Bone marrow (tissue), 2 donors: ENCODE measurements around the gene GALNT10.
"Not testable (repeated sequence)": the region's sequence is repeated elsewhere in the genome, so short reads cannot be mapped to it uniquely, and the experiment has no call there.

ENCODE experiments used
- DNase-seq, 2 donors: peaks; one replicate each; lab custom pipeline; 2025; lab: John Stamatoyannopoulos, UW

The GALNT10 gene, protein sequence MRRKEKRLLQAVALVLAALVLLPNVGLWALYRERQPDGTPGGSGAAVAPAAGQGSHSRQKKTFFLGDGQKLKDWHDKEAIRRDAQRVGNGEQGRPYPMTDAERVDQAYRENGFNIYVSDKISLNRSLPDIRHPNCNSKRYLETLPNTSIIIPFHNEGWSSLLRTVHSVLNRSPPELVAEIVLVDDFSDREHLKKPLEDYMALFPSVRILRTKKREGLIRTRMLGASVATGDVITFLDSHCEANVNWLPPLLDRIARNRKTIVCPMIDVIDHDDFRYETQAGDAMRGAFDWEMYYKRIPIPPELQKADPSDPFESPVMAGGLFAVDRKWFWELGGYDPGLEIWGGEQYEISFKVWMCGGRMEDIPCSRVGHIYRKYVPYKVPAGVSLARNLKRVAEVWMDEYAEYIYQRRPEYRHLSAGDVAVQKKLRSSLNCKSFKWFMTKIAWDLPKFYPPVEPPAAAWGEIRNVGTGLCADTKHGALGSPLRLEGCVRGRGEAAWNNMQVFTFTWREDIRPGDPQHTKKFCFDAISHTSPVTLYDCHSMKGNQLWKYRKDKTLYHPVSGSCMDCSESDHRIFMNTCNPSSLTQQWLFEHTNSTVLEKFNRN

GRCh38 chr5:154190595-154191304, at the start of gene GALNT10:
Gene GALNT10 (plus strand): TSS chr5:154190733. CDS start chr5:154190867, 134 bp downstream.
- DNase-seq, result peak in 1 of 2 donors; percentile 19

- no peak for DNase-seq
Measured at GRCh38 chr5:154141745-154142221, 48.8 kb upstream of the GALNT10 start.

DNA sequence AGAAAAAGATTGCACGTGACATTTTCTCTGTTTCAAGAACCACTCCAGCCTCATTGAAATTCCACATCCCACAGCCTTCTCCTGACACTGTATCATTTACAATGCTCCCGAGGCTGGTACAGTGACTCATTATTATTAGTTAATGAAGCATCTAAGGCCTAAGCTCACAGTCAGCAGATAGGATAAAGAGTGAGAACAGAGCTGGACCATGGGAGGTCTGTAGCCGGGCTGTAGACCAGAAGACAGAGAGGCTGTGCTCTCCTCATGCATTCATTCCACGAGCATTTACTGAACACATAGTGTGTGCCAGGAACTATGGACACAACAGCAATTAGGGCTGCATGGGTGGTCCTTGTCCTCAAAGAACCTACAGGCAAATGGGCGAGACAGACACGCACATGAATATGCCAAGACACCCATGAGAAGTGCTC, 47.3 kb upstream of the GALNT10 start:
- no peak for DNase-seq

DNA sequence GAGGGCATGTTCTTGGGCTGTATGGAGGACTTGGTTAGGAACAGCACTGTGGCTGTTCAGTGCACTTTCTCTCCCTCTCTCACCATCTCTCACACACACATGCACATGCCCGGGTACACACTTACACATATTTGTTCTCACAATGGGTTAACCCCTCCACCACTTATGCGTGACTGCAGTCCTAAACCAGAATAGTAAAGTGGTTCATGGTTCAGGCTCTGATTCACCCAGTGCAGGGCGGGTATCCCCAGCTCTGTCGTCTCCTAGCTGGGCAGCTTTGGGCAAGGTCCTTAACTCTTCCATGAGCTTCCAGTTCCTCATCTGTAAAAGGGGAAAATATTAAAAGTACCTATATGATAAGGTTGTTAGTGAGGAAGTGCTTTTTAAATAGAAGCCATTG, 45.3 kb upstream of the GALNT10 start:
- DNase-seq, result no peak

DNA sequence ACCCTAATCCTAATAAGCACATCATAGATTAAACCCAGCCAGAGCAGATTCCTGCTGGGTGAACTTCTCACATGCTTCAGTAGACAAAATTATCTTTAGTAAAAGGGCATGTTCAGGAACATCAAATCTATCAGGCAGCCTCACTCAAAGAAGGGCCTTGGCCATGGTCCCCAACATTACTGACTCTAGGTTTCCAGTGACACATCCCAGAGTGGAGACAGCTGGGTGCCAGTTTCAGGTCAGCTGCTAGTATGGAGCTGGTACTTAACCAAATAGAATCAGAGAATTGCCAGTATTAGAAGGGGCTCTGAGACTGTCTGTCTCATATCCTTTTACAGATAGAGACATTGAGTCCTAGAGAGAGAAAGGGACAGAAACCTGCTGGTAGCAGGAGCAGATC, 44.1 kb upstream of the GALNT10 start:
- DNase-seq, result no peak

GRCh38 chr5:154147666-154148065, 42.9 kb upstream of the GALNT10 start:
- DNase-seq, result no peak

- not testable (repeated sequence) for DNase-seq
Measured at GRCh38 chr5:154150471-154150870, 40.1 kb upstream of the GALNT10 start.

DNA sequence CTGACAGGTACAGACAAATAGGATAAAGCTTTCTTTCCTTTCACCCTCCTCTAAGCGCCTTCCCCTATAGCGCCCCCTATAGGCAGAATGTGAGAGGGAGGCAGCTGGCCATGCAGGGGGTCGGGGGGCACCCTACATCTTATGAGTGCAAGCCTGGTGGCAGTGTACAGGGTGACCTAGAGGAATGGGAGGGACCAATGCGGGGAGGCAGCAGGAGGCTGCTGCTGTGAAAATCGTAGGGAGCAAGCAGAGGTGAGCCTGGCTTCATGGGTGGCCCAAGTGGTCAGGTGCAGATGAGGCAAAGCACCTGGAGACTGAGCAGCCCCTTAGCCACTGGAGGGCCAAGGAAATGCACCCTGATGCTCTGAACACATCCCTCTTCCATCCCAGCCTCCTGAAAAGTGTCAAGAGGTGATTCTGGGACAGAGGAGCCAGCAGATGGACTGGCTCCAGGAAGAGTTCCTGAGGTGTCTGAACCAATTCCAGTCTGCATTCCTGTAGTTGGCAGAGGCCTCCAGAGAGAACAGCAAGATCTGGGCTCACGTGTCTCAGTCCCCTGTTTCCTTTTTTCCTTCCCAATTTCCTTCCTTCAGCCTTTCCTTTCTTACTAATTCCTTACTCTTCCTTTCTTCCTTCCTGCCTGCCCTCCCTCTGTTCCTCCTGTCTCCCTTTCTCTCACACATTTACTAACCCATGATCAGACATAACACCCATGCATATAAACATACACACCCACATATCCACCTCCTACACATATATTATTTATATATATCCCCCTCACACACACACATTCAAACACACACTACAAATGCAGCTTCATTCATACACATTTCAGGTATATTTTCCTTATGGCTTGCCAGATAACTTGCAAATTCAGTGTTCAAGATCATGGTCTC, 32.8 kb upstream of the GALNT10 start:
- no peak for DNase-seq

GRCh38 chr5:154158379-154158737, 32.2 kb upstream of the GALNT10 start:
- DNase-seq, result no peak

- DNase-seq, result no peak
Measured at GRCh38 chr5:154159343-154159742, 31.2 kb upstream of the GALNT10 start.

DNA sequence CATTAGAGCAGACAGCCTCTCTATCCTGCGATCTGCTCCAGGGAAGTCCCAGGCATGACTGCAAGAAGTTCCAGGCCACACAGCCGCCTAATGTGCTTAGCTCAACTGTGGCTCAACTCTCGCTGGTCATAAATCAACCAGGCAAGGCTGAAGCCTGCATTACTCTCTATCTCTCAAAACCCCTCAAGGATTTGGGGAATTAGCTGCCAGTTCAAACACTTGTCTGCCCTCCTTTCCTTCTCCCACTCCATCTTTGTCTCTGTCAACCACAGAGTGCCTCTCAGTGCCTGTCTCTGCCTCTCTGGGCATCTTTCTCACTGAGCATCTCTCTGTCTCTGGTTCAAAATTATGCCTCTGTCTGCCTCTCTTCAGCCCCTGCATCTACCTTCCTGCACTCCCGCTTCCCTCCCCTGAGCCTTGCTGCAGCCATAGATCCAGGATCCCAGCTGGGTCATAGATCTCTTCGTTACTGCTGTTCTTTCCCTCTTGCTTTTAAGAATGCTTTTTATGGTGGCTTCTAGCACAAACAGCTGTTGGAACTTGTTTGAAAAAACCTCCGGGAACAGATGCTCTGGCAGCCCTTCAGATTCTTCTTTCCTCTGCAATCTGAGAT, 27.9 kb upstream of the GALNT10 start:
- DNase-seq, result no peak

DNA sequence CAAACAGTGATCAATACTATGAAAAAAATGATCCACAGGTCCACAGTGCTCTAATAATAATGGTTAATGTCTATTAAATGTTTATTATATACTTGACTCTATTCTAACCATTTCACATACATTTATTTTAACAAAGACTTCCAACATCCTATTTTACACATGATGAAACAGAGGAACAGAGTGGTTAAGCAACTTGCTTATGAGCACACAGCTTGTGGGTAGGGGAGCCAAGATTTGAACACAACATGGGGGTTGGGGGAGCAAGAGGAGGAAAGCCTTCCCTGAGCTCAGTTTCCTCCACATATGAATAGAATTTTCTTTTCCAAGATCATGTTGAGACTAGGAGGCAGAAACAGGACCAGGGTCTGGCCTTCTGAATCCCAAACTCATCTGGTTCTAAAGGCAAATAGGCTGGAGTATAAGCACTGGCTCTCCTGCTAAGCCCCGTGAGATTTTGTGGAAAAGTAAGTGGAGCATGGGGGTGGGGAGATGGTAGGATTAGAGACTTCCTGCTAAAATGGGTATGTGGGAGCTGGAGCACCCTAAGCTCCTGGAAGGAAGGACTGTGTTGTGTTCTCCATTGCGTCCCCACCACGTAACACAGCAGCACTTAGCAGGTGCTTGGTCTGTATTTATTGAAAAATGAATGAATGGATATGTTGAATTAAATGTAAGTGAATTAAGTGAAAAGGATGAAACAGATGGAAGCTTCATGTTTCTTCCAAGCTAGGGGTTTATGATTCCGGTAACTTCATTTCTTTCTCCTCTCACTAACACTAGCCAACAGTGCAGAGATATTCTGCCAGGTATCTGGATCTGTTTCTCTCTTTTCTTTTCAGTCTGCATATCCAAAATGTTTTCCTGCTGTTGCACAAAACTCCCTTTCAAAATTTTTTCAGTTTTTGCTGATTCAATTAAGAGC, 26.9 kb upstream of the GALNT10 start:
- DNase-seq, result no peak

- no peak for DNase-seq
Measured at GRCh38 chr5:154164249-154164581, 26.3 kb upstream of the GALNT10 start.

- DNase-seq, result no peak
Measured at GRCh38 chr5:154165886-154166285, 24.6 kb upstream of the GALNT10 start.

GRCh38 chr5:154166901-154167791, 23.4 kb upstream of the GALNT10 start:
- DNase-seq, result no peak

- no peak for DNase-seq
Measured at GRCh38 chr5:154168395-154168794, 22.1 kb upstream of the GALNT10 start.

DNA sequence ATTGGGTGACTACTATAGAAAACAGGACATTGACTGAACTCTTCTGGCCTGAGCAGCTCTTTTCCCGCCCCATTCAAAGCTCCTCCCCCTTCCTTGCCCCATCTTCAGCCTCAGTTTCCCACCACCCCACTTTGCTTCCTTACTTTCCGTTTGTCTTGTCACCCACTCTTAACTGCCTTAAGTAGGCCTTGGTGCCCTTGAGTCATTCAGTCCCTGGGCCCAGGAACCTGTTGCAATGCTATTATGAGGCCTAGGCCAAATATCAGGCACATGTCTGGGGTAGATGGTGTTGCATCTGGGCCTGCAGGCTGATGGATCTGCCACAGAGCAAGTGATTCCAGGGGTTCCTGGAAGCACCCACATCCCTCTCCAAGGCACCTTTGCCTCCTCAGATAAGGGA, 17.7 kb upstream of the GALNT10 start:
- no peak for DNase-seq

DNA sequence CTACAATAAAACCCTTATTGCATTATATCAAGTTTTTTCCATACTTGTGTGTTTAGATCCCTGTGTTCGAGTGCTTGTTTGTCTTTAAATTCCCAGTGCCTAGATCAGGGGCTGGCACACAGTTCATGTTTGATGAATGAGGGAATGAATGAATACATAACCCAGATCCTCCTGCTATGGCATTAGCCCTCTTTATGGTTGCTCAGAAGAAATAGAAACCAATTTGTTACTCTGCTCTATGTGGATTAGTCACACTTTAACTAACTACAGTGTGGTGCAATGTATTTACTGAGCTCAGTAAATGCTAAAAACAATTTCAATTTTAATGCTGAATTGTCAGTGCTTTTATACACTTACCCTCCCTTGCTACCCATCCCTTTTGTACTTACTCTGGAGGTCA, 16.4 kb upstream of the GALNT10 start:
- no peak for DNase-seq

DNA sequence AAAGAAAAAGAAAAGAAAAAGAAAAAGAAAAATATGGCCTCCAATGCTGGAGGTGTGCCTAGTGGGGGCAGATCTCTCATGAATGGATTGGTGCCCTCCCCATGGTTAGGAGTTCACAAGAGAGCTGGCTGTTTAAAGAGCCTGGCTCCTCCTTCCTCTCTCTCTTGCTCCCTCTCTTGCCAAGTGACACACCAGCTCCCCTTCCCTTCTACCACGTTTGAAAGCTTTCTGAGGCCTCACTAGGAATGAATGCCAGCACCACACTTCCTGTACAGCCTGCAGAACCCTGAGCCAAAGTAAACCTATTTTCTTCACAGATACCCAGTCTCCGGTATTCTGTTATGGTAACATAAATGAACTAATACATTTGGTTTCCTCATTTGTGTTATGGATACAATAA, 14.4 kb upstream of the GALNT10 start:
- DNase-seq, result no peak
